GM23248 (cell line): ENCODE measurements around the gene KDM2A. TPM values are rescaled to one million over a fixed set of nuclear protein-coding genes. Genes with fewer than 3 reads are reported as not detected.

Source experiments
- DNase-seq: peaks from one replicate; pipeline ENCODE4 v3.0.0-alpha.2; 2015
- H2AFZ ChIP-seq: fragments of 200-600 bp; sonication (generic); 2 replicates; pipeline ENCODE4 v1.6.1; 2016; ENCODE audit warnings: antibody characterized with exemption
- H3F3A ChIP-seq: fragments of 200-600 bp; sonication (generic); 2 replicates; pipeline ENCODE4 v1.6.1; 2016; ENCODE audit warnings: mild to moderate bottlenecking, antibody characterized with exemption, mixed run types; ENCODE audit not compliant: insufficient read depth
- H3K27ac ChIP-seq: fragments of 200-600 bp; sonication (generic); 2 replicates; pipeline ENCODE4 v1.5.1; 2016; ENCODE audit warnings: mild to moderate bottlenecking
- H3K27me3 ChIP-seq: fragments of 200-600 bp; sonication (generic); replicated peaks from 2 replicates; pipeline ENCODE4 v1.6.1; 2016; ENCODE audit warnings: mild to moderate bottlenecking; ENCODE audit not compliant: insufficient read depth
- H3K36me3 ChIP-seq: fragments of 200-600 bp; sonication (generic); 2 replicates; pipeline ENCODE4 v1.6.1; 2016; ENCODE audit warnings: low read depth, mild to moderate bottlenecking
- H3K4me1 ChIP-seq: fragments of 200-600 bp; sonication (generic); 2 replicates; pipeline ENCODE4 v1.6.1; 2016; ENCODE audit warnings: mild to moderate bottlenecking; ENCODE audit not compliant: insufficient read depth
- H3K4me2 ChIP-seq: fragments of 200-600 bp; sonication (generic); one replicate; pipeline ENCODE4 v1.6.1; 2016; ENCODE audit warnings: mild to moderate bottlenecking; ENCODE audit not compliant: unreplicated experiment
- H3K4me3 ChIP-seq: fragments of 200-600 bp; sonication (generic); 2 replicates; pipeline ENCODE4 v1.5.1; 2016; ENCODE audit warnings: mild to moderate bottlenecking
- H3K79me2 ChIP-seq: fragments of 200-600 bp; sonication (generic); 2 replicates; pipeline ENCODE4 v1.6.1; 2016; ENCODE audit warnings: mild to moderate bottlenecking; ENCODE audit not compliant: insufficient read depth
- H3K9ac ChIP-seq: fragments of 200-600 bp; sonication (generic); 2 replicates; pipeline ENCODE4 v1.6.1; 2016; ENCODE audit warnings: mild to moderate bottlenecking
- H3K9me2 ChIP-seq: fragments of 200-600 bp; sonication (generic); 2 replicates; pipeline ENCODE4 v1.6.1; 2016; ENCODE audit warnings: mixed run types, mild to moderate bottlenecking, moderate library complexity; ENCODE audit not compliant: insufficient read depth
- H3K9me3 ChIP-seq: fragments of 200-600 bp; sonication (generic); one replicate; pipeline ENCODE4 v1.6.1; 2017; ENCODE audit warnings: low read depth
- H4K20me1 ChIP-seq: fragments of 200-600 bp; sonication (generic); 2 replicates; pipeline ENCODE4 v1.6.0; 2016; ENCODE audit not compliant: insufficient read depth
- EZH2 ChIP-seq: fragments of 200-600 bp; sonication (generic); IDR thresholded peaks from 2 replicates; pipeline ENCODE4 v1.6.1; 2018; ENCODE audit warnings: antibody characterized with exemption, mild to moderate bottlenecking; ENCODE audit not compliant: insufficient read depth, poor library complexity, severe bottlenecking
- EZH2phosphoT487 ChIP-seq: fragments of 200-600 bp; sonication (generic); IDR thresholded peaks from 2 replicates; pipeline ENCODE4 v1.6.1; 2018; ENCODE audit warnings: antibody characterized with exemption, moderate library complexity, mild to moderate bottlenecking, low read depth; ENCODE audit not compliant: insufficient read depth
- WGBS, 2 experiments: methylation state at CpG; one replicate each; pipeline ENCODE4 v1.1.6; 2015 to 2017; ENCODE audit warnings: low lambda C conversion rate in 2 of 2, low coverage in 1 of 2; ENCODE audit errors: missing lambda C conversion rate in 2 of 2; 5-methylcytosine and 5-hydroxymethylcytosine counted together
- in situ Hi-C: fragments of 300-500 bp; cut with MboI; formaldehyde crosslinking; loops from 2 replicates; pipeline ENCODE4 v1.15.0; 2020
- polyA plus RNA-seq: library from polyadenylated mRNA; unstranded; fragments of >200 nt; fragmentation: Nextera tagmentation; extraction: Ambion mirVana; gene quantifications from 2 replicates; pipeline ENCODE4 v1.2.1, GENCODE V29; 2016
- total RNA-seq: library from RNA; depleted of rRNA; stranded (reverse); fragments of >200 nt; shearing (Covaris generic); gene quantifications from 2 replicates; pipeline ENCODE4 v1.2.3, GENCODE V29; 2014

KDM2A gene
- total and polyA plus RNA-seq, 2 experiments from 2014 or later: 12.1 to 34.4 TPM

DNA sequence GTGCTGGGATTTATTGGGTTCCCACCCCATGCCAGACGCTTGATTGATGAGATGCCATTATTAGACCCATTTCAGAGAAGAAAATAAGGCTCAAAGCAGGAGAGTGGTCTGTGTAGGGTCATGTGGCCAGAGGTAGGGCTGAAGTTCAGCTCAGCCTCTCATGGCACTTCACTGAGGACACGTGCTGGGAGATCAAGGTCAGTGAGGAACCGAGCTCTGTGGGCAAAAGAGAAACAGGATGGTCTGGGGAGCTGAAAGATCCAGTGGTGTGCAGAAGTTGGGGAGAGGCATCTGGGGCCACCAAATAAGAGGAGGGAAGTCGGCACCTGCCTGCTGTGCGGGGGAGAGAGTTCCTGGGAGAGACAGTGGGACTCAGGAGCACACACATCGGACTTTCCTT is 42.9 kb upstream of the KDM2A start:
- TF ChIP-seq EZH2phosphoT487: no peak
- no peak overlapping the region for H3K27ac ChIP-seq
- H3F3A ChIP-seq: peaks cover 7% of the 10 kb centered on the region
- H3K27me3 ChIP-seq: no peaks in the 10 kb centered on the region
- no peak overlapping the region for H2AFZ ChIP-seq
- no peak overlapping the region for H3K4me3 ChIP-seq
- no peaks in the 10 kb centered on the region for H3K9me3 ChIP-seq
- WGBS, 2 experiments: 93 to 97% methylated on average over 6 of the region's 6 CpGs
- H3K4me2 ChIP-seq: no peak overlapping the region
- DNase-seq: no peak
- no peaks in the 10 kb centered on the region for H4K20me1 ChIP-seq
- in situ Hi-C loops: no loop called here
- peaks cover 15% of the 10 kb centered on the region for H3K4me1 ChIP-seq
- no peak overlapping the region for H3K9ac ChIP-seq
- no peaks in the 10 kb centered on the region for H3K36me3 ChIP-seq
- H3K9me2 ChIP-seq: no peaks in the 10 kb centered on the region
- H3K79me2 ChIP-seq: no peaks in the 10 kb centered on the region

DNA sequence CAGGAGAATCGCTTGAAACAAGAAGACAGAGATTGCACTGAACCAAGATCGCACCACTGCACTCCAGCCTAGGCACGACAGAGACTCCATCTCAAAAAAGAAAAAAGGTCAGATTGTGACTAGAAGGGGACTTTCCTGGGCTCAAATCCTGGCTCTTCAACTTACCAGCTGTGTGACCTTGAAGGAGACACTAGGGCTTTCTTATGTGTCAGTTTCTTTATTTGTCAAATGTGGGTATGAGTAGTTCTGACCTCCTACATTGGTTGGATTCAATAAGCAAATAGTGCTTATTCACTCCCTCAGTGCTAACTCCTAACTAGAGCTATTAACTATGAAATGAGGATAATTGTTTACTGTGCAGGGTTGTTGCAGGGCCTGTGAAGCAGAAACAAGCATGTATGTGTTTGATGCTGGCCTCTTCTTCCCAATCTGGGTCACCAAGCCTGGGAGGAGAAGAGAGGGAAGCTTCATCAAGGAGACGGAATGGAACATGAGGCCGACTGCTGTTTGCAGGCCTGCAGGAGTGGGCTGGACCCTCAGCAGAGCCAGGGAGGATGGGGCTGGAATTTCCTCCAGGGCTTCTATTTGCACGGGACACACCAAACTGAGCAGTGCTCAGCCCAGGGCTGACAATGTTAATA is 39.9 kb upstream of the KDM2A start:
- Histone ChIP-seq H3K27me3 (no peaks in the 10 kb centered on the region), H3K4me2 (no peak overlapping the region), H3K36me3 (no peaks in the 10 kb centered on the region), H3K9me2 (no peaks in the 10 kb centered on the region), H3K4me3 (no peak overlapping the region), H3K4me1 (peaks cover 18% of the 10 kb centered on the region), H3K27ac (peak overlapping the region; percentile 52), H3F3A (peaks cover 7% of the 10 kb centered on the region), H3K79me2 (no peaks in the 10 kb centered on the region), H2AFZ (no peak overlapping the region), H3K9ac (no peak overlapping the region), H4K20me1 (no peaks in the 10 kb centered on the region), H3K9me3 (no peaks in the 10 kb centered on the region)
- TF ChIP-seq EZH2: no peak
- TF ChIP-seq EZH2phosphoT487: no peak
- in situ Hi-C loops: no loop called here
- WGBS, 2 experiments: 84 to 85% methylated on average over 6 of the region's 6 CpGs
- peak; percentile 21 for DNase-seq

DNA sequence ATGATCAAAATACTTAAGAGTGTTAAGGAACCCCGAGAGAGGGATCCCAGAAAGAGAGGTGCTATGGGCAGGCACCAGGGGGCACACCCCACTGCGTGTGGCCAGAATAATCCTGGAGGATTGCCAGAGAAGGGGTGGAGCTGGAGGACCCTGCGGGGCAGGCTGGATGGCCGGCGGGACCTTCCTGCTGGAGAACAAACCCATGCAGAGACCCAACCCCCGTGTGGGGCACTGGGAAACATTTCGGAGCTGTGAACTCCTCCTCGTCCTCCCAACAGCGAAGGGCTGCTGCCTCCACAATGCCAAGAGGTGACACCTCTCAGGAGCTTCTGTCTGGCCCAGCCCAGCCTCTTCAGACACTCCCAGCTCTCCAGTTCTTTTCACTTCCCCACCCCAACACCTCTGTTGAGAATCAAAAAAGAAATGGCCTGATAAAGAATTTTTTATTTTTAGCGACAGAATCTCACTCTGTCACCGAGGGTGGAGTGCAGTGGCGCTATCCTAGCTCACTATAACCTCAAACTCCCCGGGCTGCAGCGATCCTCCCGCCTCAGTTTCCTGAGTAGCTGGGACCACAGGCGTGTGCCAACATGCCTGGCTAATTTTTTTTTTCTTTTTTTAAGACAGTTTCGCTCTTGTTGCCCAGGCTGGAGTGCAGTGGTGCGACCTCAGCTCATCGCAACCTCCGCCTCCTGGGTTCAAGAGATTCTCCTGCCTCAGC is 36.8 kb upstream of the KDM2A start:
- TF ChIP-seq EZH2phosphoT487: no peak
- peak; percentile 22 for DNase-seq
- WGBS, 2 experiments: 28 to 32% methylated on average over 18 to 20 of the region's 20 CpGs
- Histone ChIP-seq H3K27ac (no peak overlapping the region), H3F3A (peaks cover 7% of the 10 kb centered on the region), H3K27me3 (no peaks in the 10 kb centered on the region), H2AFZ (peak overlapping the region; percentile 54), H3K4me3 (no peak overlapping the region), H3K9me3 (no peaks in the 10 kb centered on the region), H3K4me1 (peaks cover 18% of the 10 kb centered on the region), H3K4me2 (no peak overlapping the region), H3K36me3 (no peaks in the 10 kb centered on the region), H3K9ac (no peak overlapping the region), H3K9me2 (no peaks in the 10 kb centered on the region), H3K79me2 (no peaks in the 10 kb centered on the region), H4K20me1 (no peaks in the 10 kb centered on the region)
- in situ Hi-C loops: no loop called here

DNA sequence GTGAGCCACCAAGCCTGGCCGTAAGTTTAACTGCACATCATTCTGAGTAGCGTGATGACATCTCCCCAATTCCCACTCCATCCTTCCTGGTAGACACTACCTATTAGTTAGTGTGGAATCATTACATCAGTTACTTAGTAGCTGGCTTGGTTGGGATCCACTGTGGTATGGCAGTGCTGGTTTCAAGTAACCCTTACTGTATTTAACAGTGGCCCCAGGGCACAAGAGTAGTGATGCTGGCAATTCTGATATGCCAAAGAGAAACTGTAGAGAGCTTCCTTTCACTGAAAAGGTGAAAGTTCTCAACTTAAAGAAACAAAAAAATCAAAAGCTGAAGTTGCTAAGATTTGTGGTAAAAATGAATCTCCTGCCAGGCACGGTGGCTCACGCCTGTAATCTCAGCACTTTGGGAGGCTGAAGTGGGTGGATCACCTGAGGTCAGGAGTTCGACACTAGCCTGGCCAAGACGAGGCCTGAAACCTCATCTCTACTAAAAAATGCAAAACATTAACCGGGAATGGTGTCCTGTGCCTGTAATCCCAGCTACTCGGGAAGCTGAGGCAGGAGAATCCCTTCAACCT is 35.2 kb upstream of the KDM2A start:
- no peaks in the 10 kb centered on the region for H3K79me2 ChIP-seq
- in situ Hi-C loops: no loop called here
- no peak overlapping the region for H3K9ac ChIP-seq
- H3K36me3 ChIP-seq: no peaks in the 10 kb centered on the region
- no peak overlapping the region for H3K4me2 ChIP-seq
- H3K4me3 ChIP-seq: no peak overlapping the region
- DNase-seq: no peak
- TF ChIP-seq EZH2phosphoT487: no peak
- TF ChIP-seq EZH2: no peak
- H3K4me1 ChIP-seq: peaks cover 9% of the 10 kb centered on the region
- no peaks in the 10 kb centered on the region for H3K9me3 ChIP-seq
- 94 to 95% methylated on average over 8 of the region's 8 CpGs for WGBS, 2 experiments
- H4K20me1 ChIP-seq: no peaks in the 10 kb centered on the region
- peaks cover 6% of the 10 kb centered on the region for H3F3A ChIP-seq
- no peaks in the 10 kb centered on the region for H3K9me2 ChIP-seq
- H3K27ac ChIP-seq: no peak overlapping the region
- H3K27me3 ChIP-seq: no peaks in the 10 kb centered on the region
- no peak overlapping the region for H2AFZ ChIP-seq
